Sigmoid colon (tissue), 7 donors: ENCODE results near the gene LRRFIP1. TPM values are rescaled to one million over a fixed set of nuclear protein-coding genes. Genes with fewer than 3 reads are reported as not detected.
"Not testable (repeated sequence)": the region's sequence is repeated elsewhere in the genome, so short reads cannot be mapped to it uniquely, and the experiment has no call there.

ENCODE experiments used
- DNase-seq: peaks from one replicate; pipeline ENCODE4 v3.0.0-alpha.2; 2019
- H3K27ac ChIP-seq, 4 donors: fragments of 200-600 bp; sonication (generic); one replicate each; pipeline ENCODE4 v1.5.1; 2016 to 2019; ENCODE audit warnings: mild to moderate bottlenecking in 1 of 4
- H3K27me3 ChIP-seq, 3 donors: fragments of 200-600 bp; sonication (generic); one replicate each; pipeline ENCODE4 v1.5.1; 2019; ENCODE audit warnings: mild to moderate bottlenecking in 1 of 3
- H3K36me3 ChIP-seq, 4 donors: fragments of 200-600 bp; sonication (generic); one replicate each; pipeline ENCODE4 v1.5.1; 2016 to 2019
- H3K4me1 ChIP-seq, 4 donors: fragments of 200-600 bp; sonication (generic); one replicate each; pipeline ENCODE4 v1.5.1; 2017 to 2019
- H3K4me3 ChIP-seq, 4 donors: fragments of 200-600 bp; sonication (generic); one replicate each; pipeline ENCODE4 v1.5.1; 2017 to 2019; ENCODE audit warnings: mild to moderate bottlenecking in 2 of 4, moderate library complexity in 1 of 4
- H3K9me3 ChIP-seq, 4 donors: fragments of 200-600 bp in 3 of 4; sonication (generic) in 3 of 4; one replicate each; pipeline versions ENCODE4 v1.5.1 to v1.6.1; 2013 to 2019
- CTCF ChIP-seq, 4 experiments: fragments of 450-650 bp in 3 of 4; fragments of 200-600 bp in 1 of 4; IDR thresholded peaks; one replicate each; pipeline ENCODE4 v1.5.1; 2016 to 2019; ENCODE audit warnings: antibody characterized with exemption in 4 of 4, mild to moderate bottlenecking in 3 of 4, moderate library complexity in 2 of 4
- EP300 ChIP-seq, 4 donors: sonication (generic); formaldehyde crosslinking; IDR thresholded peaks; one replicate each; pipeline ENCODE4 v1.6.1; 2017; ENCODE audit warnings: antibody characterized with exemption in 4 of 4
- POLR2A ChIP-seq, 2 donors: fragments of 450-650 bp; IDR thresholded peaks; one replicate each; pipeline ENCODE4 v1.6.1; 2016; ENCODE audit warnings: antibody characterized with exemption in 2 of 2, mild to moderate bottlenecking in 2 of 2, moderate library complexity in 2 of 2
- POLR2AphosphoS5 ChIP-seq, 4 donors: sonication (generic); formaldehyde crosslinking; IDR thresholded peaks; one replicate each; pipeline ENCODE4 v1.6.1; 2017; ENCODE audit warnings: antibody characterized with exemption in 4 of 4
- WGBS, 2 donors: extraction: QIAGEN DNeasy Blood & Tissue Kit; methylation state at CpG; one replicate each; pipeline ENCODE4 v1.1.7; 2013; 5-methylcytosine and 5-hydroxymethylcytosine counted together
- intact Hi-C: fragments of 100-400 bp; cut with DNase I; formaldehyde crosslinking; loops from one replicate; pipeline ENCODE4 v1.15.1; 2023
- polyA plus RNA-seq, 3 donors: library from polyadenylated mRNA; stranded (reverse); fragments of 200-250 nt; gene quantifications; one replicate each; pipeline ENCODE4 v1.2.3, GENCODE V29; 2013
- total RNA-seq, 4 donors: library from RNA; depleted of rRNA; stranded (reverse); fragments of >200 nt; gene quantifications; one replicate each; pipeline ENCODE4 v1.1.0, GENCODE V29; 2016
- donor health status: healthy with polysubstance abuse.
- donor health status: Bipolar disorder and iron deficiency.
- donor health status: healthy.

The LRRFIP1 gene
- total and polyA plus RNA-seq, 7 donors = 42.0 to 185 (median 112) TPM

- no peaks in the 10 kb centered on the region for H3K36me3 ChIP-seq
- WGBS, 2 donors = 84 to 92% methylated on average over 17 of the region's 17 CpGs
- peak overlapping the region; percentile 77 to 85 (median 81) for H3K27ac ChIP-seq
- H3K27me3 ChIP-seq = no peaks in the 10 kb centered on the region
- DNase-seq = no peak
- intact Hi-C loops = no loop called here
- H3K4me1 ChIP-seq = peaks cover 0 to 38% (median 33%) of the 10 kb centered on the region in 4 donors
- no peak for TF ChIP-seq CTCF (IDR thresholded peaks at IDR 0.05)
- TF ChIP-seq POLR2A (IDR thresholded peaks at IDR 0.05) = no peak
- no peak for TF ChIP-seq POLR2AphosphoS5 (IDR thresholded peaks at IDR 0.05)
- TF ChIP-seq EP300 (IDR thresholded peaks at IDR 0.05) = no peak
- H3K9me3 ChIP-seq = no peaks in the 10 kb centered on the region
- no peak overlapping the region for H3K4me3 ChIP-seq
These were observed 33.6 kb upstream of the LRRFIP1 start for GRCh38 chr2:237593596-237594320.

- Histone ChIP-seq H3K4me3 (no peak overlapping the region), H3K4me1 (peaks cover 0 to 44% (median 38%) of the 10 kb centered on the region in 4 donors), H3K27ac (peak overlapping the region; percentile 77 to 85 (median 81)), H3K9me3 (no peaks in the 10 kb centered on the region), H3K27me3 (no peaks in the 10 kb centered on the region), H3K36me3 (no peaks in the 10 kb centered on the region)
- DNase-seq = no peak
- TF ChIP-seq EP300 (IDR thresholded peaks at IDR 0.05) (peak in 1 of 4 donors; percentile 42), POLR2A (IDR thresholded peaks at IDR 0.05) (no peak)
- intact Hi-C loops = no loop called here
- 65 to 76% methylated on average over 5 of the region's 5 CpGs for WGBS, 2 donors
These were observed 32.9 kb upstream of the LRRFIP1 start for GRCh38 chr2:237594514-237594871.

- Histone ChIP-seq H3K4me1 (peaks cover 0 to 48% (median 44%) of the 10 kb centered on the region in 4 donors), H3K27ac (peak overlapping the region; percentile 77 to 85 (median 81))
- H3K36me3 ChIP-seq, H3K27me3 ChIP-seq, H3K9me3 ChIP-seq, DNase-seq, intact Hi-C loops, H3K4me3 ChIP-seq: not testable (repeated sequence)
- 82 to 93% methylated on average over 5 of the region's 5 CpGs for WGBS, 2 donors
These were observed 31.4 kb upstream of the LRRFIP1 start for GRCh38 chr2:237595829-237596519.

- intact Hi-C loops = no loop called here
- 80 to 89% methylated on average over 13 of the region's 13 CpGs for WGBS, 2 donors
- TF ChIP-seq EP300 (IDR thresholded peaks at IDR 0.05) (no peak), POLR2A (IDR thresholded peaks at IDR 0.05) (no peak), CTCF (IDR thresholded peaks at IDR 0.05) (no peak), POLR2AphosphoS5 (IDR thresholded peaks at IDR 0.05) (no peak)
- Histone ChIP-seq H3K36me3 (no peaks in the 10 kb centered on the region), H3K27me3 (no peaks in the 10 kb centered on the region), H3K9me3 (no peaks in the 10 kb centered on the region), H3K27ac (no peak overlapping the region), H3K4me3 (no peak overlapping the region), H3K4me1 (peaks cover 0 to 48% (median 44%) of the 10 kb centered on the region in 4 donors)
- DNase-seq = peak; percentile 12
These were observed 30.7 kb upstream of the LRRFIP1 start for GRCh38 chr2:237596520-237597195.

- no peaks in the 10 kb centered on the region for H3K27me3 ChIP-seq
- no peak for TF ChIP-seq CTCF (IDR thresholded peaks at IDR 0.05)
- no peak for TF ChIP-seq EP300 (IDR thresholded peaks at IDR 0.05)
- no peak for TF ChIP-seq POLR2AphosphoS5 (IDR thresholded peaks at IDR 0.05)
- no peak for TF ChIP-seq POLR2A (IDR thresholded peaks at IDR 0.05)
- no peak overlapping the region for H3K4me3 ChIP-seq
- WGBS, 2 donors = 85 to 88% methylated on average over 29 of the region's 29 CpGs
- no peaks in the 10 kb centered on the region for H3K36me3 ChIP-seq
- no peak overlapping the region for H3K27ac ChIP-seq
- intact Hi-C loops = no loop called here
- DNase-seq = peak; percentile 55
- peaks cover 0 to 48% (median 44%) of the 10 kb centered on the region in 4 donors for H3K4me1 ChIP-seq
- no peaks in the 10 kb centered on the region for H3K9me3 ChIP-seq
These were observed 29.9 kb upstream of the LRRFIP1 start for GRCh38 chr2:237597196-237598145.
